K562 (cell line): Measurements from ENCODE around the gene SLC31A1. TPM values are rescaled to one million over a fixed set of nuclear protein-coding genes. Genes with fewer than 3 reads are reported as not detected.
A peak's percentile ranks its signal among the peaks of the same experiment; 100 is the strongest.

ENCODE experiments used
- ATAC-seq: fragments of 200-7000 bp; cut with Tn5 transposase; 3 replicates; pipeline ENCODE4 v1.9.1; 2020; ENCODE audit warnings: moderate library complexity
- BruUV-seq: library from RNA; stranded (reverse); fragments of 400-500 nt; replicated peaks from 2 replicates; lab custom pipeline; 2021; lab: Mats Ljungman, UMichigan
- CTCF ChIA-PET: fragments of 300-600 bp; formaldehyde crosslinking; extraction: SDS; loops from one replicate; lab custom pipeline; 2021; ENCODE audit warnings: low intra/inter-chr PET ratio; lab: Yijun Ruan, JAX
- POLR2A ChIA-PET: fragments of 300-600, 350-650 bp; sonication (Branson Sonifier 250); formaldehyde crosslinking; extraction: SDS; loops from one replicate; lab custom pipeline; 2021; ENCODE audit warnings: antibody characterized with exemption, inconsistent platforms; lab: Yijun Ruan, JAX
- DNase-seq, 4 experiments: peaks; one replicate each; pipeline versions ENCODE4 v3.0.0 to v3.0.0-alpha.2; 2011 to 2018; ENCODE audit warnings: low spot score in 3 of 4, mixed read lengths in 3 of 4; ENCODE audit errors: extremely low read depth in 1 of 4
- FAIRE-seq: peaks from 2 replicates; lab custom pipeline; 2011; peaks lifted over from hg19 to GRCh38; lab: Jason Lieb, UNC
- H2AFZ ChIP-seq: 2 replicates; pipeline ENCODE4 v1.6.0; 2011; ENCODE audit warnings: low read depth, low read length, control low read depth, inconsistent platforms
- H3K27ac ChIP-seq: fragments of 200-600 bp; 3 replicates; pipeline ENCODE4 v1.8.0; 2011; ENCODE audit warnings: low read depth, mild to moderate bottlenecking, control low read depth, inconsistent platforms, low read length, moderate library complexity, mixed read lengths; ENCODE audit errors: extremely low read depth
- H3K27me3 ChIP-seq, 2 experiments: fragments of 300-600 bp in 1 of 2; 2 replicates in 1 of 2; 3 replicates in 1 of 2; pipeline versions ENCODE4 v1.6.0 to v1.8.0; 2011; ENCODE audit warnings: inconsistent platforms in 2 of 2, low read length in 2 of 2, mild to moderate bottlenecking in 1 of 2, mixed read lengths in 1 of 2, moderate library complexity in 1 of 2; ENCODE audit not compliant: control insufficient read depth in 2 of 2, insufficient read depth in 2 of 2
- H3K36me3 ChIP-seq: fragments of 300-600 bp; 3 replicates; pipeline ENCODE4 v1.8.0; 2011; ENCODE audit warnings: mild to moderate bottlenecking, low read length, inconsistent platforms; ENCODE audit not compliant: control insufficient read depth, insufficient read depth
- H3K4me1 ChIP-seq, 2 experiments: fragments of 200-600 bp in 1 of 2; replicated peaks in 1 of 2; 2 replicates in 1 of 2; 3 replicates in 1 of 2; pipeline versions ENCODE4 v1.5.1 to v1.8.0; 2011; ENCODE audit warnings: inconsistent platforms in 2 of 2, low read length in 2 of 2, mild to moderate bottlenecking in 1 of 2, mixed read lengths in 1 of 2, moderate library complexity in 1 of 2; ENCODE audit not compliant: control insufficient read depth in 2 of 2, insufficient read depth in 2 of 2
- H3K4me2 ChIP-seq: 2 replicates; pipeline ENCODE4 v1.6.1; 2011; ENCODE audit warnings: low read length, control low read depth, inconsistent platforms, mixed read lengths; ENCODE audit not compliant: insufficient read depth
- H3K4me3 ChIP-seq: fragments of 200-600 bp; sonication (generic), shearing (Covaris generic); 2 replicates; pipeline ENCODE4 v1.5.1; 2016; ENCODE audit warnings: control low read depth, inconsistent platforms
- H3K79me2 ChIP-seq: fragments of 200-600 bp; 3 replicates; pipeline ENCODE4 v1.8.0; 2011; ENCODE audit warnings: low read length, inconsistent platforms; ENCODE audit not compliant: control insufficient read depth, insufficient read depth
- H3K9ac ChIP-seq, 2 experiments: 2 replicates each; pipeline versions ENCODE4 v1.6.0 to v1.6.1; 2011; ENCODE audit warnings: low read depth in 2 of 2, low read length in 2 of 2, control low read depth in 1 of 2, inconsistent platforms in 1 of 2, mild to moderate bottlenecking in 1 of 2, mixed read lengths in 1 of 2; ENCODE audit not compliant: insufficient read depth in 1 of 2
- H3K9me1 ChIP-seq: one replicate; pipeline ENCODE4 v1.6.0; 2011; ENCODE audit warnings: inconsistent platforms, mild to moderate bottlenecking, low read length, moderate library complexity; ENCODE audit not compliant: control insufficient read depth, insufficient read depth
- H3K9me3 ChIP-seq: replicated peaks from 2 replicates; pipeline ENCODE4 v1.5.1; 2011; ENCODE audit warnings: low read depth, low read length, inconsistent platforms; ENCODE audit not compliant: control insufficient read depth, insufficient read depth
- H4K20me1 ChIP-seq: replicated peaks from 2 replicates; pipeline ENCODE4 v1.6.1; 2011; ENCODE audit warnings: low read length, inconsistent platforms, mixed read lengths; ENCODE audit not compliant: control insufficient read depth, insufficient read depth
- CBFA2T2 ChIP-seq: fragments of 450-650 bp; conservative IDR thresholded peaks from 2 replicates; pipeline ENCODE4 v1.6.1; 2017; ENCODE audit warnings: mild to moderate bottlenecking
- CBFA2T3 ChIP-seq: fragments of 450-650 bp; IDR thresholded peaks from 2 replicates; pipeline ENCODE4 v1.6.1; 2017
- FOXJ2 ChIP-seq: fragments of 200-800 bp; sonication (Bioruptor generic); IDR thresholded peaks from 2 replicates; pipeline ENCODE4 v1.6.1; 2016; ENCODE audit warnings: missing genetic modification characterization, missing compliant biosample characterization
- POU5F1 ChIP-seq: fragments of 150-350 bp; IDR thresholded peaks from 2 replicates; pipeline ENCODE4 v1.6.1; 2014; ENCODE audit warnings: borderline replicate concordance, low read length, low read depth, mild to moderate bottlenecking; ENCODE audit not compliant: partially characterized antibody
- PYGO2 ChIP-seq: fragments of 450-650 bp; IDR thresholded peaks from 2 replicates; pipeline ENCODE4 v1.6.1; 2016; ENCODE audit warnings: mild to moderate bottlenecking, missing genetic modification characterization, moderate library complexity, missing compliant biosample characterization
- SIN3A ChIP-seq, 2 experiments: fragments of 150-350 bp in 1 of 2; IDR thresholded peaks; 2 replicates each; pipeline ENCODE4 v1.6.1; 2011 to 2016; ENCODE audit warnings: borderline replicate concordance in 2 of 2, low read depth in 2 of 2, low read length in 2 of 2, mild to moderate bottlenecking in 2 of 2, moderate library complexity in 2 of 2; ENCODE audit not compliant: control insufficient read depth in 1 of 2
- SRSF9 ChIP-seq: fragments of 200-400 bp; formaldehyde crosslinking; IDR thresholded peaks from 2 replicates; pipeline ENCODE4 v1.6.1; 2017; ENCODE audit warnings: low read depth, low read length, borderline replicate concordance
- THRA ChIP-seq: fragments of 450-650 bp; IDR thresholded peaks from 2 replicates; pipeline ENCODE4 v1.6.1; 2017; ENCODE audit warnings: mild to moderate bottlenecking, moderate library complexity
- ZBTB12 ChIP-seq: fragments of 250-450 bp; sonication (Bioruptor Pico); IDR thresholded peaks from 2 replicates; pipeline ENCODE4 v1.4.0; 2020
- ZNF263 ChIP-seq: sonication (generic); formaldehyde crosslinking; IDR thresholded peaks from 2 replicates; pipeline ENCODE4 v1.8.0; 2022; ENCODE audit warnings: mild to moderate bottlenecking, missing genetic modification reagents, borderline replicate concordance
- ZNF408 ChIP-seq: fragments of 250-450 bp; sonication (Bioruptor Pico); IDR thresholded peaks from 2 replicates; pipeline ENCODE4 v1.4.0; 2020; ENCODE audit warnings: low read depth, mild to moderate bottlenecking, moderate library complexity
- WGBS: fragments of 100-300 bp; shearing (Covaris generic); methylation state at CpG from one replicate; pipeline ENCODE4 v1.1.6; 2016; ENCODE audit warnings: low coverage, mixed read lengths; ENCODE audit not compliant: insufficient coverage; ENCODE audit errors: missing lambda C conversion rate; 5-methylcytosine and 5-hydroxymethylcytosine counted together
- in situ Hi-C: fragments of 300-500 bp; cut with MboI; formaldehyde crosslinking; loops from 4 replicates; pipeline ENCODE4 v1.15.0; 2018; ENCODE audit warnings: inconsistent platforms, mixed read lengths
- intact Hi-C: fragments of 100-400 bp; cut with micrococcal nuclease; formaldehyde crosslinking; loops from 2 replicates; pipeline ENCODE4 v1.14.2; 2022
- polyA plus RNA-seq, 8 experiments: library from polyadenylated mRNA; depleted of rRNA in 4 of 8; stranded (reverse) in 5 of 8; unstranded in 3 of 8; fragments of >200 nt; fragmentation: Nextera tagmentation in 2 of 8; fragmentation: Illumina TruSeq in 1 of 8; extraction: Ambion mirVana in 2 of 8; extraction: Trizol in 1 of 8; gene quantifications; 2 replicates each; pipeline versions ENCODE4 v1.2.1 to v1.2.3, GENCODE V29; 2011 to 2014; ENCODE audit warnings: inconsistent platforms in 1 of 8, missing spikeins in 1 of 8
- total RNA-seq, 7 experiments: library from RNA; depleted of rRNA in 6 of 7; stranded (reverse); fragments of >200 nt in 6 of 7; fragmentation: Illumina TruSeq in 2 of 7; extraction: Trizol in 2 of 7; gene quantifications; 2 replicates each; pipeline versions ENCODE4 v1.2.1 to v1.2.3, GENCODE V29; 2011 to 2021; ENCODE audit warnings: low replicate concordance in 1 of 7
- TF ChIP-seq, protein P1 (sequence below), 2 experiments: IDR thresholded peaks; 2 replicates each; pipeline ENCODE4 v1.6.1; 2012; ENCODE audit warnings: improper control_type of control experiment in 2 of 2, low read depth in 2 of 2, low read length in 2 of 2, borderline replicate concordance in 1 of 2
- TF ChIP-seq, protein P2 (sequence below): fragments of 250-450 bp; sonication (Bioruptor Pico); IDR thresholded peaks from 2 replicates; pipeline ENCODE4 v1.5.0; 2021
- TF ChIP-seq, protein P3 (sequence below): fragments of 250-450 bp; sonication (Bioruptor Pico); IDR thresholded peaks from 2 replicates; pipeline ENCODE4 v1.5.0; 2020; ENCODE audit warnings: mild to moderate bottlenecking, borderline replicate concordance

The SLC31A1 gene
- total and polyA plus RNA-seq, 9 of the 15 experiments (the other 6 are each of a cell fraction or from before 2014, with no cell fraction given) = 15.4 to 40.7 (median 25.9) TPM

GRCh38 chr9:113267911-113268566 lies 46.7 kb downstream of the SLC31A1 start:
- Histone ChIP-seq H3K9me1 (no peaks in the 10 kb centered on the region), H3K4me3 (no peak overlapping the region), H3K27me3 (no peaks in the 10 kb centered on the region), H3K9me3 (no peaks in the 10 kb centered on the region), H3K4me2 (no peak overlapping the region), H4K20me1 (no peaks in the 10 kb centered on the region), H3K36me3 (peaks cover 50% of the 10 kb centered on the region), H2AFZ (no peak overlapping the region), H3K27ac (no peak overlapping the region), H3K9ac (no peak overlapping the region), H3K4me1 (peaks cover 0 to 4% of the 10 kb centered on the region in 2 experiments; a peak in 1 of 5 replicates), H3K79me2 (no peaks in the 10 kb centered on the region)
- ATAC-seq (no peak), DNase-seq (peak in 1 of 4 experiments; percentile 17), FAIRE-seq (no peak)
- WGBS = 78% methylated on average over 4 of the region's 4 CpGs
- BruUV-seq = no TSS peak
- in situ Hi-C loops = no loop called here
- CTCF ChIA-PET = no interaction called here
- intact Hi-C loops = no loop called here
- POLR2A ChIA-PET = no interaction called here
- TF ChIP-seq ZNF263 (no peak), CBFA2T2 (peak; percentile 37; the same call in 1 of the 2 replicates), FOXJ2 (tag) (no peak), CBFA2T3 (peak; percentile 68), THRA (no peak), ZNF408 (no peak), SRSF9 (no peak), PYGO2 (no peak), SIN3A (IDR thresholded peaks at IDR 0.05; ENCODE audit: borderline replicate concordance in 2 of 2, control insufficient read depth in 1 of 2, low read depth in 2 of 2, low read length in 2 of 2) (no peak), ZBTB12 (no peak), POU5F1 (no peak)
- TF ChIP-seq, protein P1, sequence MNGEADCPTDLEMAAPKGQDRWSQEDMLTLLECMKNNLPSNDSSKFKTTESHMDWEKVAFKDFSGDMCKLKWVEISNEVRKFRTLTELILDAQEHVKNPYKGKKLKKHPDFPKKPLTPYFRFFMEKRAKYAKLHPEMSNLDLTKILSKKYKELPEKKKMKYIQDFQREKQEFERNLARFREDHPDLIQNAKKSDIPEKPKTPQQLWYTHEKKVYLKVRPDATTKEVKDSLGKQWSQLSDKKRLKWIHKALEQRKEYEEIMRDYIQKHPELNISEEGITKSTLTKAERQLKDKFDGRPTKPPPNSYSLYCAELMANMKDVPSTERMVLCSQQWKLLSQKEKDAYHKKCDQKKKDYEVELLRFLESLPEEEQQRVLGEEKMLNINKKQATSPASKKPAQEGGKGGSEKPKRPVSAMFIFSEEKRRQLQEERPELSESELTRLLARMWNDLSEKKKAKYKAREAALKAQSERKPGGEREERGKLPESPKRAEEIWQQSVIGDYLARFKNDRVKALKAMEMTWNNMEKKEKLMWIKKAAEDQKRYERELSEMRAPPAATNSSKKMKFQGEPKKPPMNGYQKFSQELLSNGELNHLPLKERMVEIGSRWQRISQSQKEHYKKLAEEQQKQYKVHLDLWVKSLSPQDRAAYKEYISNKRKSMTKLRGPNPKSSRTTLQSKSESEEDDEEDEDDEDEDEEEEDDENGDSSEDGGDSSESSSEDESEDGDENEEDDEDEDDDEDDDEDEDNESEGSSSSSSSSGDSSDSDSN (IDR thresholded peaks at IDR 0.05; ENCODE audit: borderline replicate concordance in 1 of 2, low read depth in 2 of 2, low read length in 2 of 2) = no peak
- TF ChIP-seq, protein P2, sequence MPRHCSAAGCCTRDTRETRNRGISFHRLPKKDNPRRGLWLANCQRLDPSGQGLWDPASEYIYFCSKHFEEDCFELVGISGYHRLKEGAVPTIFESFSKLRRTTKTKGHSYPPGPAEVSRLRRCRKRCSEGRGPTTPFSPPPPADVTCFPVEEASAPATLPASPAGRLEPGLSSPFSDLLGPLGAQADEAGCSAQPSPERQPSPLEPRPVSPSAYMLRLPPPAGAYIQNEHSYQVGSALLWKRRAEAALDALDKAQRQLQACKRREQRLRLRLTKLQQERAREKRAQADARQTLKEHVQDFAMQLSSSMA (CRISPR knock-in tag) = no peak
- TF ChIP-seq, protein P3, sequence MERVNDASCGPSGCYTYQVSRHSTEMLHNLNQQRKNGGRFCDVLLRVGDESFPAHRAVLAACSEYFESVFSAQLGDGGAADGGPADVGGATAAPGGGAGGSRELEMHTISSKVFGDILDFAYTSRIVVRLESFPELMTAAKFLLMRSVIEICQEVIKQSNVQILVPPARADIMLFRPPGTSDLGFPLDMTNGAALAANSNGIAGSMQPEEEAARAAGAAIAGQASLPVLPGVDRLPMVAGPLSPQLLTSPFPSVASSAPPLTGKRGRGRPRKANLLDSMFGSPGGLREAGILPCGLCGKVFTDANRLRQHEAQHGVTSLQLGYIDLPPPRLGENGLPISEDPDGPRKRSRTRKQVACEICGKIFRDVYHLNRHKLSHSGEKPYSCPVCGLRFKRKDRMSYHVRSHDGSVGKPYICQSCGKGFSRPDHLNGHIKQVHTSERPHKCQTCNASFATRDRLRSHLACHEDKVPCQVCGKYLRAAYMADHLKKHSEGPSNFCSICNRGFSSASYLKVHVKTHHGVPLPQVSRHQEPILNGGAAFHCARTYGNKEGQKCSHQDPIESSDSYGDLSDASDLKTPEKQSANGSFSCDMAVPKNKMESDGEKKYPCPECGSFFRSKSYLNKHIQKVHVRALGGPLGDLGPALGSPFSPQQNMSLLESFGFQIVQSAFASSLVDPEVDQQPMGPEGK (CRISPR knock-in tag) = no peak
